HG02981 (cell line): Measurements from ENCODE around the gene HSF2.

Experiments used
- ATAC-seq: cut with Tn5 transposase; IDR thresholded peaks from one replicate; pipeline ENCODE4 v1.9.1; 2021; ENCODE audit warnings: mild to moderate bottlenecking, moderate library complexity; ENCODE audit not compliant: unreplicated experiment

Gene HSF2

GRCh38 chr6:122399055-122399347 is 451 bp upstream of the HSF2 start:
- ATAC-seq, result no peak

GRCh38 chr6:122400121-122400450 is 634 bp downstream of the HSF2 start:
- no peak for ATAC-seq

DNA sequence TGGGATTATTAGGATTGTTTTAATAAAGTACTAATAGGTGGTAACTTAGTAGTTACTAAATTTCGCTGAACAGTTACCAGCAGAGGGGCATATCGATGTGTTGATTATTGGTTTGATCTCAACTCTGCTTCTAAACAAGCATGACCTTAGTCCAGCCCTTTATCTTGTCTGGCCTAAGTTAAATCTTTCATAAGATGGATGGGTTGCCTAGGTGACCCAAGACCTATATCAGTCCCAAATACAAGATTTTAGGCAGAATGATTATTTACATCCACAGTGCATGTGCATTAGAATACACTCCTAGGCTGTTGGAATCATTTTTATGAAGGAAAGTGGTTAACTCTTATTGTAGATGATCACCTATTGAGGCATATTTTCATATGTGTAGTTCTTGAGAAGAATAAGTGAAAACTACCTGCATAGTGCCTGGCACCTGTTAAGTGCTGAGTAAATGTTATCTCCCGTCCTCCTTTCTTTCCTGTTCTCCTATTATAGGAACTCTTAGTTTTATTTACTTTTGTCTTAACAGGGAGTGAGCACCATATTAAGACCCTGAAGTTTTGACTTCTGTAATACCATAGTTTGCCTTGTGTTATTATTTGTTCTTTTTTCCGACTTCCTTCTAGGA is 1.1 kb downstream of the HSF2 start:
- no peak for ATAC-seq

DNA sequence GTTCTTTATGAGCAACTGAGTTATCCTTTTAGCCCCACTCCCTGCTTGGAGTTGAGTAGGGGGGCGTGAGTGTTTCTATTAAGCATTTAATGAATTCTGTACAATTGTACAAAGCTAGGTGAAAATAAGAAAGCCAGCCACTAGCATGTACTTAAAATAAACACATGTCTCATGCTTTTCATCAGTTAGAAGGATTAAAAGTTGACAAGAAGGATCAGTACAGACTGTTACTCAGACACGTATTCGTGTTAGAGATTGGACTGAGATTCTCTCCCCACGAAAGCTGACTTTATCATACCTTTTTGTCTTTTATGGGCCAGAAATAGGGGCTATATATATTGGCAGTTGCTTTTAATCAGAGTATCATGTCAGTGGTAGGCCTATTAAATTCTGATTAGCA is 1.7 kb downstream of the HSF2 start:
- ATAC-seq, result no peak

GRCh38 chr6:122404444-122404843 is 5.0 kb downstream of the HSF2 start:
- no peak for ATAC-seq

GRCh38 chr6:122405417-122405816 is 6.0 kb downstream of the HSF2 start:
- no peak for ATAC-seq

GRCh38 chr6:122406187-122406586 is 6.7 kb downstream of the HSF2 start:
- no peak for ATAC-seq

DNA sequence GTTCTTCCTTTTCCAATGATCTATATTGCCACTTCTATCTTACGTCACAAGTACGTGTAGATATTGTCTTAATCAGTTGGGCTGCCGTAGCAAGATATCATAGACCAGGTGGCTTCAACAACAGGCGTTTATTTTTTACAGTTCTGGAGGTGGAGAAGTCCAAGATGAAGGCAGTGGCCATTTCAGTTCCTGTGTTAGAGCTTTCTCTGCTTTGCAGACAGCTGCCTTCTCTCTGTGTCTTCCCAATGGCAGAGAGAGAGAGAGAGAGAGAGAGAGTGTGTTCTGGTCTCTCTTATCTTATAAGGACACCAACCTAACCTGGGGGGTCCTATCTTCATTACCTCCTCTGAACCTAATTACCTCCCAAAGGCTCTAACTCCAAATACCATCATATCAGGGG is 8.3 kb downstream of the HSF2 start:
- no peak for ATAC-seq

DNA sequence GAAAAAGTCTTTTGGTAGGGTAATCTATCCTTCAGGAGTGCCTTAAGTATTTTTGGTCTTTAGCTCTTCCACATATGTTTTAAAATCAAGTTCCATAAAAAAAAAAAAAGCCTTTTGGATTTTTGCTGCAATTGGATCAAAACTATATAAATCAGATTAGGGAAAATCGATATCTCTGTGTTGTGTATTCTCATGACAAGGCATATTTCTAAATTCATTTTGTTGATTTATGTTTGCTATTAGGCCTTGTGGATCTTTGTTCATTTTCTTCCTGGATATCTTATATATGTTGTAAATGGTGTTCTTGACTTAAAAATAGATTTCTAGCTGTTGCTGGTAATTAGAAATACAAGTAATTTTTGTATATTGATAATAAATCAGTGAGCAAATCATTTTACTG is 8.8 kb downstream of the HSF2 start:
- no peak for ATAC-seq

DNA sequence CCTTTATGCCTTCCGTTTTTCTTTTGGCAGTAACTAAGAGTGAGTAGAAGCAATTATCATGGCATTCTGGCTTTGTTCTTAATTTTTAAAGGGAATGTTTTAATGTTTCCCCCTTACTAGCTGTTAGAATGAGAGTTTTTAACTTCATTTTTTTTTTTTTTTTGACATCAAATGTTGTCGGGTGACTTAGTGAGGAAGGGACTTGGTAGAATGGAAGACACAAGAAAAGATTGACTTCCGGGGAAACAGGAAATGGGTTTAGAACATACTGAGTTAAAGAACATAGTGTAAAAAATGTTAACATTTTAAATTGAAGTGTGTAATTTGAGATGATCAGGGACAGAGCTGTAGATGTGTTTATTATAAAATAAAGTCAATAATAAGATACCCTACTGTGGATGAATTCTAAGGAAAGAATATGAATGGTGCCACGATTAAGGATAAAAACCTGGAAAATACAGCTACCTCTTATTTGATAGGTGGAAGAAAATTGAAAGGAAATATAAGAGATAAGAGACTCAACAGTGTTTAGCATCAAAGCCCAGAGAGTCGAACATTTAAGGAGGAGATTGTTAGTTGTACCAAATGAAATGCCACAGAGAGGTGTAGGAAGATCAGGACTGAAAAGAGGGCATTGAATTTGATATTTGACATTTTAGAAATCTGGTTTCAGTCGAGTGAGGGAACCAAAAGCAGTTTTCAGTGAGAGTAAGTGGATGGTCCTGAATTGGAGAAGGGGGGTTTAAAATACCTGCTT is 9.4 kb downstream of the HSF2 start:
- ATAC-seq, result no peak

DNA sequence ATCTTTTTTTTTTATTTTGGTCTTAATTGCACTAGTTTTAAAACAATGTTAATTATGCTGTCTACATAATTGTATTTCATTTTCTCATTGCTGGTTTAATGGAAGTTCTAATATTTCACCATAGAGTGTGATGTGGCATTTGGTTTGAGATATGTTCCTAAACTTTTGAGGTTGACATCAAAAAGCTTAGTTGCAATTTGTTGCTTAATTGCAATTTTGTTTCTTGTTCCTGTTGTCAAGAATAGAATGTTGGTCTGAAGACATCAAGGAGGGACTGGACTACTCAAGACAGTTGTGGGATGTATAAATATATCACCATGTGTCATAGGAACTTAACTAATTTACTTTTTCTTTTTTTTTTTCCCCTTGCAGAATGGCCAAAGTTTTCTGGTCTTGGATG is 12.5 kb downstream of the HSF2 start:
- ATAC-seq, result no peak

GRCh38 chr6:122416825-122417224 is 17.4 kb downstream of the HSF2 start:
- no peak for ATAC-seq

GRCh38 chr6:122422003-122422402 is 22.6 kb downstream of the HSF2 start:
- no peak for ATAC-seq

- ATAC-seq, result peak; percentile 90
Measured at GRCh38 chr6:122422614-122423267, 23.3 kb downstream of the HSF2 start.

DNA sequence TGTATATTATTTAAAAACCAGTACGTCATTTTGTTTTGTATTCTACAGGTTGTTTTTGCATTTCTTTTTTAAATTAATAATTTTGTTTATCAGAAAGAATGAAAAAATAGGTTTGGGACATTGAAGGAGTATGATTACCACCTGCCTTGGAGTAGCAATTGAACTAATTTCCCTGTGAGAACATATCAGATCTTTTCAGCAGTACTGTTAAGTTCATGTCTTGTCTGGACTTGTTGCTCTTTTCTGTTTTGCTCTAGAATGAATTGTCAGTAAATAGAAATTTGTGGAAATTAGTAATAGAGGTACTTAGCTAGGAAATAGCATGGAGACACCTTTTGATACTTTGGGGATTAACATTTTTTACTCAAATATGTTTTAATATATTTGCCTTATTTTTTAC is 24.3 kb downstream of the HSF2 start:
- no peak for ATAC-seq

GRCh38 chr6:122426597-122426996 is 27.1 kb downstream of the HSF2 start:
- no peak for ATAC-seq

DNA sequence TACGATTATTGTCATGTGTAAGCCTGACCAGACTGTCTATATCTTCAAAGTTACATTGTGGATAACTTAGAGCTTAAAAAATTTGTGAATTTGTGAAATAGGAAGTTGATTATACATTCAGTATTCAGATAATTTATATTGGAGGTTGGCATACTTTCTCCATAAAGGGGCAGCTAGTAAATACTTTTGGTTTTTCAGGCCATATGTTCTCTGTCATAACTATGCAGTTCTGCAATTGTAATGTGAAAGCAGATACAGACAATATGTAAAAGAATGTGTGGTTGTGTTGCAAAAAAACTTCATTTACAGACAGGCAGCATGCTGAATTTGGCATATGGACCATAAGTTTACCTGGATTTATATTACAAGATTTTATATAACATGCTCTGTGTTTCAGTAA is 29.3 kb downstream of the HSF2 start:
- ATAC-seq, result no peak

DNA sequence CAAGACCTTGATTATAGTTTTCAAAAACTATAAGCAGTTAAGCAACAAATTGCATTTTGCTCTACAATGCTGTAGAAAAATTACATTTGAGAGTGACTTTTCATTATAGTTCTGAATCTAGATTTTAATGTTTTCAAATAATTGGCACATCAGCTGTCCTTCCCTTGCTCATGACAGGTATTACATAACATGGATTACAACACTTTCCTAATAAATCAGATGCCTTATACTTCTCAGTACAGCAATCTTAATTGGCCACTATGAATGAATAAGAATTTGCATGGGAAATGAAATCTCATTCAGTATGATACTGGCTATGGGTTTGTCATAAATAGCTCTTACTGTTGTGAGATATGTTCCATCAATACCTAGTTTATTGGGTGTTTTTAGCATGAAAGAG is 29.9 kb downstream of the HSF2 start:
- no peak for ATAC-seq

GRCh38 chr6:122431780-122432179 is 32.3 kb downstream of the HSF2 start:
- no peak for ATAC-seq

GRCh38 chr6:122432816-122433215 is 33.4 kb downstream of the HSF2 start:
- peak; percentile 62 for ATAC-seq

- no peak for ATAC-seq
Measured at GRCh38 chr6:122438975-122439374, 39.5 kb downstream of the HSF2 start.

GRCh38 chr6:122445274-122445673 is 45.8 kb downstream of the HSF2 start:
- ATAC-seq, result no peak

GRCh38 chr6:122449069-122449468 is 49.6 kb downstream of the HSF2 start:
- ATAC-seq, result no peak
